AML-193 (cell line): ENCODE data around the gene MAB21L4.

Source experiments
- DNase-seq, 2 experiments: peaks; one replicate each; lab custom pipeline; 2025; lab: John Stamatoyannopoulos, UW

The MAB21L4 gene

DNA sequence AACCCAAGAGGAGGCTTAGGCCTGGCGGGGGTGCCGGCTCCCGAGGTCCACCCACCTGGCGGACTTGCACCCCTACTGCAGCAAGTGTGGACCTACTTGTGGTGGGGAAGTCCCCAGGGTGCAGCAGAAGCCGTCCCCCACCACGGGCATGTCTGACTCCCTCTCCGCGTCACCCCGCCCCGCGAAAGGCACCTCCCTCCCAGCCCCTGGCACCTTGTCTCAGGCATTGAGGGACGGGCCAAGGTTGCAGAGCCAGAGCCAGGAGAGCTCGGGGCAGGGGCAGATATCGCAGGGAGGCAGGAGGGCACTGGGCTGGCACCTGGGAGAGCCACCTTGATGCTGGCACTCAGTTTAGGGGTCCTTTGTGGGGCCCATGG, 29.2 kb upstream of the MAB21L4 start:
- DNase-seq = no peak

GRCh38 chr2:240922982-240923537, 27.1 kb upstream of the MAB21L4 start:
- DNase-seq = no peak

DNA sequence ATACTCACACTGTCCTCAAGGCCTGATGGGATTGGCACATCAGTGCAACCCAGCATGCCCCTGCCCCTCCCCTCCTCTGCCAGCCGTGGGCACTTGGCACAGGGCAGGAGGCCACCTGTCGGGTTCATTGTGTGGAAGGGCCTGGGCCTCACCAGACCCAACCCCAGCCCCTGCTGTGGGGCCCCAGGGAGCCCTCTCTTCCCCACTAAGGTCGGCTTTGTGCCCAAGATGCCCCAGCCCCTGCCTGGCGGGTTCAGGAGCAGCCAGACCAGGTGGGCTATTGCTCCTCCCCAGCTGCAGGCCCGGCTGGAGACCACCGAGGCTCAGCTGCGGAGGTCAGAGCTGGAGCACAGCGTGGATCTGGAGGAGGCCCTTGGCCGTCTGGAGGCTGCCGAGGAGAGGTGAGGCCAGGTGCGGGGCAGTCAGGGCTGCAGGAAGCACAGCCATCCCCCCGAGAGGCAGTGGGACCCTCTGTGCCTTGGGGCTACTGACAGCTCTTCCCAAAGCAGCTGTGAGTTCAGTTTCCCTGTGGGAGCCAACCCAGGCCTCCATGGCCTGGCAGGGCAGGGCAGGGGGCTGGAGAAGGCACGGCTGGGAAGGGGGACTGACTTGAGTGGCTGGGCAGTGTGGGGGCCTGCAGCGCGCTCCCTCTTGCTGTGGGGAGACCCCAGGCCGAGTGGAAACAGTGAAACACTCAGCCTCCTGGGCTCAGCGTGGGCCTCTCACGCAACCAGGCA, 26.5 kb upstream of the MAB21L4 start:
- DNase-seq = no peak

DNA sequence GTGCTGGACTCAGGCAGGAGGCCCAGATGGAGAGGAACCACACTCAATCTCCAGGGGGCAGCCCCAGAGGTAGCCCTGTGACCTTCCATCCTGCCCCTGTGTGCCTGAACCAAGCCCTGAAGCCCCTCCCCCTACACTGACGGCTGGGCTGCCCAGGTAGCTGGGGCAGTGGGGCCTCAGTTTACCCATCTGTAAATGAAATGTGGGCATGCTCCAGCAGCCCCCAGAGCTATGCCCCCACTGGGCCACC, 26.0 kb upstream of the MAB21L4 start:
- DNase-seq = no peak

DNA sequence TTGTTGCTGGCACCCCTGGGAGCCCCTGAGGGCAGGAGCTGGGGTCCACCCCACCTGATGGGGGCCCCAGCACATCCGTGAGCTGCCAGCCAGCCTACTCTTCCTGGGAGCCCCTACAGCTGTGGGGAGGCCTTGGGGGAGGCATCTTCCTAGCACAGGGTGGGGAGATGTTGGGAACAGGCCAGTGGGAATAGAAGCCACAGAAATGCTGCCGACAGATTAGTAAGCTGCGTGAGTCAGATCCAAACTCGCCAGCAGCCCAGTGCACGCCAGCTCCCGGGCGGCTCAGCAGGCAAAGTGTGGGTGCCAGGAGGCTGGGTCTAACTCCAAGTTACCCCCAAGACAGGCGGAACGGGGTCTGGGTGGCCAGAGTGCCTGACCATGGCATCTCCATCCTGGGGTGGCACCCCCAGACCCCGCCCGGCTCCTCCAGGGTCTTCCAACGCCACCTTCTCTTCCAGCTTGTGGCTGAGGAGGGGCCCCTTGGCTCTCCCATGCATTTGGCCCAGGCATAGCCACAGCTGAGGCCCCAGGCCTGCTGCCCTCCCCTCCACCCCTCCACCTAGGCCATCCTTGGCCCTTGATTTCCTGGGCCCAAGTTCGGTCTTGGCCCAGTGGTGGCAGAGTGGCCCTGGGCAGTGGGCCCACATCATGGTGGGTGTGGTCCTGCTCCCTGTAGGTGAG, 25.5 kb upstream of the MAB21L4 start:
- no peak for DNase-seq

DNA sequence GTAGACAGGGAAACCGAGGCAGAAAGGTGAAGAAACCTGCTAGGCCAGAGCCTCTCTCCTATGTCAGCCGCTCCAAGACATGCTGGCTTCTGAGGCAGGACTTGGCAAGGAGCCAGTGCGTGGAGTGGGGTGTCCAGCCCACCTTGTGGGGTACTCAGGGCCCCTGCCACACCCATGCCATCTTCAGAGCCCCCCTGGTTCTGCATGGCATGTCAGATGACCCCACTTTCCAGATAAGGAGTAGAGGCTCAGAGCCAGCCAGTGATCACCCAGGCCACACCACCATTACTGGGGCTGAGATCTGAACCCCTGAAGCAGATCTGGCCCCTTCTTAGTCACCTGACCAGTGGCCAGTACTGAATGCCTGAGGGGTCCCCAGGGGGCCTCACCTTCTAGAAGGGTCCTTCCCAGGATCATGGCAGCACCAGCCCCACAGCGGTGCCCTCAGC, 24.9 kb upstream of the MAB21L4 start:
- DNase-seq = no peak

DNA sequence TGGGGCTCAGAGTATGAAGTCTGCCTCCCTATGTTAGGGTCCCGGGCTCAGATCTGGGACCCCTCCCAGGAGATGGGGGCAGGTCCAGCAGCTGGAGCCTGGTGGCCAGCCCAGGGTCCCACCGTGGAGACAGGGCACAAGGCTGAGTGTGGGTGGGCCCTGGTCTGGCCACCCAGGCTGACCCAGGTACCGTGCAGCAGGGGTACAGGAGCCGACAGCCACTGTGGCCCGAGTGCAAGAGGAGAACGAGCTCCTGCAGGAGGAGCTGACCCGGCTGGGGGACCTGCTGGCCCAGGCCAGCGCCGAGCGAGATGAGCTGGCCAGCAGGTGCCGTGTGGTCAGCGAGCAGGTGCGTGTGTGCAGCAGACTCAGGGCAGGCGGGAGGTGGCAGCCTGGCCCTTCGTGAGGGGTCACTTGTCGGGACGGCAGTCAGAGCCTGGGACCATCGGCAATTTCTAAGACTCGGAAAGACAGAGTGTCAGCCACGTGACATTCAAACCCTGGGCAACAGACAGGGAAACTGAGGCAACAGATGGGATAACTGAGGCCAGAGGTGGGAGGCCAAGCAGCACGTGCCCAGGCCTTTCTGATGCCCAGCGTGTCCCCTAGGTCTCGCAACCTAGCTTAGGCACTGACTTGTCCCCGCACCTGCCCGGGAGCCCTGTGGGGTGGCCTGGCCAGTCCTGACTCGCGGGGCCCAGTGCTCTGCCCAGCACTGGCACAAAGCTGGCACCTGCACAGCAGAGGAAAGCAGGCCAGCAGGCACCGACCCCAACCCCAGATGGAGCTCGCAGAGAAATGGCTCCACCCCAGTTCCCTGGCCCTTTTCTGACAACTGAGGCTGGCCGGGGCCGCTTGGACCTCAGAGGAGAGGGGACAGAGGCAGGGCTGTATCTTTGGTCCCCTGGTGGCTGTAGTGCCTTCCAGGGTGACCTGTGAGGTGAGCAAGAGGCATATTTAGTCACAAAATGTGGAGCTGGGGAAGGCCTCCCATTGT, 24.1 kb upstream of the MAB21L4 start:
- no peak for DNase-seq

- no peak for DNase-seq
Measured at GRCh38 chr2:240919161-240919781, 23.3 kb upstream of the MAB21L4 start.

DNA sequence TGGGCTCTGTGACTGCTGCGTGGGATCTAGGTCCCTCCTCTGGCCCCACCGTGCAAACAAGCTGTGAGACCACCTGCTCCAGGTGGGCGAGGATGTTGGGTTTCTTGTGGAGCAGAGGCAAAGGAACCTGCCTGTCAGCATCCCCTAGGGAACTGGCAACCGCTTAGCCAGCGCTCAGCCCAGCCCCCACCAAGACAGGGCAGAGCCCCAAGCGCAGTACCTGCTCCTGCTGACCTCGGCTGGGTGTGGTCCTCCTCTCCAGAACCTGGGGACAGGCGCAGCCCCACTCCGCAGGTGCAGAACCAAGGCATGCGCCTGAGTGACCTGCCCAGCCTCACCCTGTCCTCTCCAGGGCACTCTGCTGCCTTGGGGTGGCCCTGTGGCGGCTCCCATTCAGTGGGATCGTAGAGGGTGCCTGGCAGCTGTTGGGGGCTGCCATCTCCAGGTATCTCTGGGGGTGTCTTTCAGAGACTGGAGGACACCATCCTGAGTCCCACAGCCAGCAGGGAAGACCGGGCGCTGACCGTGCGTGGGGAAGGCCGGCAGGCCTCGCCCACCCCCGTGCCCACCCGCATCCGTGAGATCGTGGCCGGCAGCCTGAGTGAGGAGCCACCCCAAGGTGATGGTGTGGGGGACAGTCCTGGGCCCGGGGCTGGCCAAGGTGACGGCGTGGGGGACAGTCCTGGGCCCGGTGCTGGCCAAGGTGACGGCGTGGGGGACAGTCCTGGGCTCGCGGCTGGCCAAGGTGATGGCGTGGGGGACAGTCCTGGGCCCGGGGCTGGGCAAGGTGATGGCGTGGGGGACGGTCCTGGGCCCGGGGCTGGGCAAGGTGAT, 22.5 kb upstream of the MAB21L4 start:
- no peak for DNase-seq

DNA sequence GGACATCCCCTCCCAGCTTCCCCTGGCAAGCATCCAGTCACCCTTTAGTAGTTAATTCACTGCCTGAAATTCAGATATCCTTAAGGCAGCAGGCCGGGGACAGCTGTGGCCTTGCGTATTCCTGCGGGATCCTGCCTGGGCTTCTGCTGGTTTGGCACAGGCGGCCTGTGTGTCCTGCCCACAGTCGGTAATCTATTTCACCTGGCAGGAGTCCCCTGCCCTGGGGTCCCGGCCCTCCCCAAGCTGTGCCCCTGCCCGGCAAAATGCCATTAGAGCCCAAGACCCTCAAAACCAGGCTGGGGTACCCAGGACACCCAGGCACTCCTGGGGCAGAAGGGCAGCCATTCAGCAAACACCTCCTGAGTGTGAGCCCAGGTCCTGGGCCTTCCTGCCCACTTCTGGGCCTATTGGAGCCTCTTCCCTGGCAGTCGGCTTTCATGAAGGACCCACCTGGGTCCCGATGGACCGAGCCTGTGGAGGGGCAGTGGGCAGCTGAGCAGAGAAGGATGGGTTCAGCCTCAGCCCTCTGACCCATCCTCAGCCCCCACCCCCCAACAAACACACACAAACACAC, 21.8 kb upstream of the MAB21L4 start:
- no peak for DNase-seq

GRCh38 chr2:240917009-240917683, 21.2 kb upstream of the MAB21L4 start:
- DNase-seq = no peak

- DNase-seq = no peak
Measured at GRCh38 chr2:240916571-240917008, 20.6 kb upstream of the MAB21L4 start.

DNA sequence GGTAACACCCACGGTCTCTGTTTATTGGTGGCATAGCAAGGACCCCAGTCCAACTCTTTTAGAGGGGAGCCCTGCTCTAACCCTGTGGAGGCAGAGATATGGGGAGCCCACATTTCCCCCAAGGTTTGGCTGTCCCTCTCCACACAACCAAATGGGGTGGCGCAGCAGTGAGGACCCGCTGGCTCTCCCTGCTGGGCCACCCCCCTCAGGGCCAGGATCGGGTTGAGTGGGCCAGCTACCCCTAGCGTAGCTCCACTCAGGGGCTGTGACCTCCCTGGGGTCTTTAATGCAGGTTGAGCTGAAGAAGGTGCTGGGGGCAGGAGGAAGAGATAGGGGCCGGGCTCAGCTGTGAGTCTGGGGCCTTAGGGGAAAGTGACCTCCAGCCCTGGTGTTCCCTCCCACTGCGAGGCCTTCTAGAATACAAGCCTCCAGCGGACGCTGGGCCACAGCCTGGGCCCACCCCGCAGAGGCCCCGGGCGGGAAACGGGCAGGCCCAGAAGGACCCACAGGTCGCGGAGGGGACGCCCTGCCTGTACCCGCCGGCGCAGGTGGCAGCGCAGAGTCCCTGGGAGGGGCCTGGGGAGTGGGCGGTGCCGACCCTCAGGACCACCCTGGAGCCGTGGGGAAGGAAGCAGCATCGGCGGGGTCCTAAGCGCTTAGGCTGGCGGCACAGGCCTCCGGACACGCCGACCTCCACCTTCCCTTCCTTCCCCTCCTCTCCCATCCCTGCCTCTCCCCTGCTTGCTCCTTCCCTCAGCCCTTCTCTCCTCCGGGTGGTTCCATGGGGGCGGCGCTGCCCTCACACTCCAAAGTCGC, 19.8 kb upstream of the MAB21L4 start:
- DNase-seq = no peak

DNA sequence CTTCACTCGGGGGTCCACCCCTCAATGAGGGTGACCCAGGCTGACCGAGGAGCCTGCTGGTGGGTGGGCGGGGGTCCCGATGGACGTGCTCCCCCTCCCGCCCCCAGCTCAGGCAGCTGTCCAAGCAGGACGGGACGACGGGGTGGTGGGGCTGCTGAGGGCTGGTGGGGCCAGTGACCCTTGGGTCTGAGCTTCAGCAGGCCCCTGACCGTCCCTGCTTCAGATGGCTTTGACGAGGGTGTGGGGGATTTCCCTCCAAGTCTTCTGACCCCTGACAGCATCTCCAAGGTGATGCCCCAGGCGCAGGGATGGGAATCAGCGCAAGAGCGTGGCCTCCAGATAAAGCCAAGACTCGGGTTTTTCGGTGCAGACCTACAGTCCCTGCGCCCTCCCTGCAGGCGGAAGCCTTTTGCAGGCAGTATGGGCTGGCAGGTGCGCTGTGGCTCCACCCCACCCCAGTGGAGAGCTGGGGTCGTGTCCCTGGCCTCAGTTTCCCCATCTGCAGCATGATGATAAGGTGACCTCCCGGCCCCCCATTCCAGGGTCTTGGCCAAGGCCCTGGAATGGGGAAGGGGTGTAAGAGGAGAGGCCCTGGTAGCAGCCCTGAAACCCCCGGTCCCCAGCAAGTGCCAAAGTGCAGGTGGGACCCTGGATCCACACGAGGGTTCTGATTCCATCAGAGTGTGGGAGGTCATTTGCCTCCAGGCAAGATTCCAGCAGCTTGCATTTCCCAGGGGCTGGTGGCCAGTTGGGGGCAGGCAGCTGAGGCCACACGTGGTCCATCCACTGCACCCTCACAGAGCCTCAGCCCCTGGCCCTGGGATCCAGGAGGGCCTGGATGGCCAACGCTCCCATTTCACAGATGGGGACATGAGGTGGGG, 18.9 kb upstream of the MAB21L4 start:
- no peak for DNase-seq

DNA sequence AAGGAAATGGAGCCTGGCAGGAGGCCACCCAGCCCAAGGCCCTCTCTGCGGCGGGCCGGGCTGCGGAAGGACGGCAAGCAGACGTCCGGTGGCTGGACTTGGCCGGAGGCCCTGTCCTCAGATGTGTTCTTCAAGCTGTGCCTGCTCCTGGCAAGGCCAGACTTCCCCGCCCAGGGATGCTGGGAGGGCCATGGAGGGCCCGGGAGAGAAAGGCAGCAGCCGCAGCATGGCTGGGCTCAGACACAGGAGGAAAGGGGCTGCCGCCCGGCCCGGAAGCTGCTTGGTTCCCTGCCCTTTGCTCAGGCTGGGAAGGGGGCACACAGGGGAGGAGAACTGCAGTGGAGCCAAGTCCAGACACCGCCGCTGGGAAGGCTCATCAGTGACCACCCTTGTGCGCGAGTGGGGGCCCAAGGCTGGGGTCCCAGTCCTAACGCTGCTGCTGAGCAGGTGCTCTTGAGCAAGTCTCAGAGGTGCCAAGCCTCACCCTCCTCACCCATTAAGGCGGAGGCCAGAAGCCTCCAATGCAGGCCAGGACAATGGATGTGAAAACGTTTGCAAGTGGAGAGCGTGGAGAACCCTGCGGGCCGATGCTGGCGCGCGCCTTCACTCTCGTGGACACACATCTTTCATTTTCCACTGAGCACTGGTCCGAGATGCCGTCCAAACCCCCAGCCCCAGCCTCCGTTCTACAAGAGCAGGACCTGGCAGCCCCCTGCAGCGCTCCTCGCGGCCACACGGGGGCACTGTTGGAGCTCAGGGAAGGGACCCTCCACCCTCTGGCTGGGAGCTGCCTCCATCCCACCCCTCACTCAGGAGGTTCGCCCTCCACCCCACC, 18.1 kb upstream of the MAB21L4 start:
- peak in 1 of 2 experiments; percentile 1 for DNase-seq

- DNase-seq = no peak
Measured at GRCh38 chr2:240912878-240913809, 17.2 kb upstream of the MAB21L4 start.
